Measurements from ENCODE around the gene RMC1.

- TF ChIP-seq CTCF (IDR thresholded peaks at IDR 0.05) (peak in 3 of 6 experiments; percentile 21 to 33 (median 21)), POLR2A (IDR thresholded peaks at IDR 0.05) (peak; percentile 3 to 80)
Observed at GRCh38 chr18:23503038-23503962, at the start of gene RMC1.
